H1 (cell line): ENCODE results near the gene PLAC9. TPM values are rescaled to one million over a fixed set of nuclear protein-coding genes. Genes with fewer than 3 reads are reported as not detected.

ENCODE experiments used
- EGR1 ChIP-seq: IDR thresholded peaks from 2 replicates; pipeline ENCODE4 v1.6.1; 2011; ENCODE audit warnings: low read depth, low read length, borderline replicate concordance
- JUND ChIP-seq: IDR thresholded peaks from 2 replicates; pipeline ENCODE4 v1.6.1; 2011; ENCODE audit warnings: mild to moderate bottlenecking, improper control_type of control experiment, low read length
- POU5F1 ChIP-seq: IDR thresholded peaks from 2 replicates; pipeline ENCODE4 v1.6.1; 2011; ENCODE audit warnings: low read depth, mild to moderate bottlenecking, low read length, moderate library complexity
- RXRA ChIP-seq: IDR thresholded peaks from 2 replicates; pipeline ENCODE4 v1.6.1; 2011; ENCODE audit warnings: low read depth, mild to moderate bottlenecking, low read length, moderate library complexity; ENCODE audit not compliant: insufficient read depth
- SIN3A ChIP-seq, 2 experiments: IDR thresholded peaks in 1 of 2; conservative IDR thresholded peaks in 1 of 2; 2 replicates each; pipeline ENCODE4 v1.6.1; 2011 to 2012; ENCODE audit warnings: low read length in 2 of 2, improper control_type of control experiment in 1 of 2, low read depth in 1 of 2, mild to moderate bottlenecking in 1 of 2
- polyA plus RNA-seq, 7 experiments: library from polyadenylated mRNA; depleted of rRNA in 3 of 7; stranded (reverse) in 5 of 7; unstranded in 2 of 7; fragments of >200 nt in 5 of 7; fragments of 200-250 nt in 2 of 7; gene quantifications; 1 replicate in 5 of 7; 2 replicates in 1 of 7; 4 replicates in 1 of 7; pipeline versions ENCODE4 v1.2.1 to v1.2.3, GENCODE V29; 2011 to 2013; ENCODE audit warnings: missing spikeins in 2 of 7, mixed read lengths in 2 of 7
- total RNA-seq: library from RNA; stranded (reverse); fragmentation: NEBNext Ultra II Directional; extraction: Animal tissue kit (Norgen Biotek cat#: 25700); gene quantifications from 2 replicates; pipeline ENCODE4 v1.2.1, GENCODE V29; 2021
- TF ChIP-seq, protein P1 (sequence below): fragments of 300-600 bp; sonication (generic); IDR thresholded peaks from 2 replicates; pipeline ENCODE4 v1.7.1; 2012; ENCODE audit warnings: low read length, moderate library complexity, mild to moderate bottlenecking, inconsistent platforms; ENCODE audit not compliant: insufficient replicate concordance
- TF ChIP-seq, protein P2 (sequence below): IDR thresholded peaks from 2 replicates; pipeline ENCODE4 v1.6.1; 2012; ENCODE audit warnings: low read length, inconsistent platforms

Gene PLAC9
- total and polyA plus RNA-seq, 2 of the 8 experiments (the other 6 are each of a cell fraction or from before 2014, with no cell fraction given) = 8.4 to 16.7 TPM

- TF ChIP-seq, protein P1, sequence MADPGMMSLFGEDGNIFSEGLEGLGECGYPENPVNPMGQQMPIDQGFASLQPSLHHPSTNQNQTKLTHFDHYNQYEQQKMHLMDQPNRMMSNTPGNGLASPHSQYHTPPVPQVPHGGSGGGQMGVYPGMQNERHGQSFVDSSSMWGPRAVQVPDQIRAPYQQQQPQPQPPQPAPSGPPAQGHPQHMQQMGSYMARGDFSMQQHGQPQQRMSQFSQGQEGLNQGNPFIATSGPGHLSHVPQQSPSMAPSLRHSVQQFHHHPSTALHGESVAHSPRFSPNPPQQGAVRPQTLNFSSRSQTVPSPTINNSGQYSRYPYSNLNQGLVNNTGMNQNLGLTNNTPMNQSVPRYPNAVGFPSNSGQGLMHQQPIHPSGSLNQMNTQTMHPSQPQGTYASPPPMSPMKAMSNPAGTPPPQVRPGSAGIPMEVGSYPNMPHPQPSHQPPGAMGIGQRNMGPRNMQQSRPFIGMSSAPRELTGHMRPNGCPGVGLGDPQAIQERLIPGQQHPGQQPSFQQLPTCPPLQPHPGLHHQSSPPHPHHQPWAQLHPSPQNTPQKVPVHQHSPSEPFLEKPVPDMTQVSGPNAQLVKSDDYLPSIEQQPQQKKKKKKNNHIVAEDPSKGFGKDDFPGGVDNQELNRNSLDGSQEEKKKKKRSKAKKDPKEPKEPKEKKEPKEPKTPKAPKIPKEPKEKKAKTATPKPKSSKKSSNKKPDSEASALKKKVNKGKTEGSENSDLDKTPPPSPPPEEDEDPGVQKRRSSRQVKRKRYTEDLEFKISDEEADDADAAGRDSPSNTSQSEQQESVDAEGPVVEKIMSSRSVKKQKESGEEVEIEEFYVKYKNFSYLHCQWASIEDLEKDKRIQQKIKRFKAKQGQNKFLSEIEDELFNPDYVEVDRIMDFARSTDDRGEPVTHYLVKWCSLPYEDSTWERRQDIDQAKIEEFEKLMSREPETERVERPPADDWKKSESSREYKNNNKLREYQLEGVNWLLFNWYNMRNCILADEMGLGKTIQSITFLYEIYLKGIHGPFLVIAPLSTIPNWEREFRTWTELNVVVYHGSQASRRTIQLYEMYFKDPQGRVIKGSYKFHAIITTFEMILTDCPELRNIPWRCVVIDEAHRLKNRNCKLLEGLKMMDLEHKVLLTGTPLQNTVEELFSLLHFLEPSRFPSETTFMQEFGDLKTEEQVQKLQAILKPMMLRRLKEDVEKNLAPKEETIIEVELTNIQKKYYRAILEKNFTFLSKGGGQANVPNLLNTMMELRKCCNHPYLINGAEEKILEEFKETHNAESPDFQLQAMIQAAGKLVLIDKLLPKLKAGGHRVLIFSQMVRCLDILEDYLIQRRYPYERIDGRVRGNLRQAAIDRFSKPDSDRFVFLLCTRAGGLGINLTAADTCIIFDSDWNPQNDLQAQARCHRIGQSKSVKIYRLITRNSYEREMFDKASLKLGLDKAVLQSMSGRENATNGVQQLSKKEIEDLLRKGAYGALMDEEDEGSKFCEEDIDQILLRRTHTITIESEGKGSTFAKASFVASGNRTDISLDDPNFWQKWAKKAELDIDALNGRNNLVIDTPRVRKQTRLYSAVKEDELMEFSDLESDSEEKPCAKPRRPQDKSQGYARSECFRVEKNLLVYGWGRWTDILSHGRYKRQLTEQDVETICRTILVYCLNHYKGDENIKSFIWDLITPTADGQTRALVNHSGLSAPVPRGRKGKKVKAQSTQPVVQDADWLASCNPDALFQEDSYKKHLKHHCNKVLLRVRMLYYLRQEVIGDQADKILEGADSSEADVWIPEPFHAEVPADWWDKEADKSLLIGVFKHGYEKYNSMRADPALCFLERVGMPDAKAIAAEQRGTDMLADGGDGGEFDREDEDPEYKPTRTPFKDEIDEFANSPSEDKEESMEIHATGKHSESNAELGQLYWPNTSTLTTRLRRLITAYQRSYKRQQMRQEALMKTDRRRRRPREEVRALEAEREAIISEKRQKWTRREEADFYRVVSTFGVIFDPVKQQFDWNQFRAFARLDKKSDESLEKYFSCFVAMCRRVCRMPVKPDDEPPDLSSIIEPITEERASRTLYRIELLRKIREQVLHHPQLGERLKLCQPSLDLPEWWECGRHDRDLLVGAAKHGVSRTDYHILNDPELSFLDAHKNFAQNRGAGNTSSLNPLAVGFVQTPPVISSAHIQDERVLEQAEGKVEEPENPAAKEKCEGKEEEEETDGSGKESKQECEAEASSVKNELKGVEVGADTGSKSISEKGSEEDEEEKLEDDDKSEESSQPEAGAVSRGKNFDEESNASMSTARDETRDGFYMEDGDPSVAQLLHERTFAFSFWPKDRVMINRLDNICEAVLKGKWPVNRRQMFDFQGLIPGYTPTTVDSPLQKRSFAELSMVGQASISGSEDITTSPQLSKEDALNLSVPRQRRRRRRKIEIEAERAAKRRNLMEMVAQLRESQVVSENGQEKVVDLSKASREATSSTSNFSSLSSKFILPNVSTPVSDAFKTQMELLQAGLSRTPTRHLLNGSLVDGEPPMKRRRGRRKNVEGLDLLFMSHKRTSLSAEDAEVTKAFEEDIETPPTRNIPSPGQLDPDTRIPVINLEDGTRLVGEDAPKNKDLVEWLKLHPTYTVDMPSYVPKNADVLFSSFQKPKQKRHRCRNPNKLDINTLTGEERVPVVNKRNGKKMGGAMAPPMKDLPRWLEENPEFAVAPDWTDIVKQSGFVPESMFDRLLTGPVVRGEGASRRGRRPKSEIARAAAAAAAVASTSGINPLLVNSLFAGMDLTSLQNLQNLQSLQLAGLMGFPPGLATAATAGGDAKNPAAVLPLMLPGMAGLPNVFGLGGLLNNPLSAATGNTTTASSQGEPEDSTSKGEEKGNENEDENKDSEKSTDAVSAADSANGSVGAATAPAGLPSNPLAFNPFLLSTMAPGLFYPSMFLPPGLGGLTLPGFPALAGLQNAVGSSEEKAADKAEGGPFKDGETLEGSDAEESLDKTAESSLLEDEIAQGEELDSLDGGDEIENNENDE = no peak
- TF ChIP-seq SIN3A (conservative IDR thresholded peaks at IDR 0.05 in 1 of 2, IDR thresholded peaks at IDR 0.05 in 1 of 2; ENCODE audit: low read depth in 1 of 2, low read length in 2 of 2) (no peak), RXRA (no peak), POU5F1 (no peak), EGR1 (no peak), JUND (no peak)
- TF ChIP-seq, protein P2, sequence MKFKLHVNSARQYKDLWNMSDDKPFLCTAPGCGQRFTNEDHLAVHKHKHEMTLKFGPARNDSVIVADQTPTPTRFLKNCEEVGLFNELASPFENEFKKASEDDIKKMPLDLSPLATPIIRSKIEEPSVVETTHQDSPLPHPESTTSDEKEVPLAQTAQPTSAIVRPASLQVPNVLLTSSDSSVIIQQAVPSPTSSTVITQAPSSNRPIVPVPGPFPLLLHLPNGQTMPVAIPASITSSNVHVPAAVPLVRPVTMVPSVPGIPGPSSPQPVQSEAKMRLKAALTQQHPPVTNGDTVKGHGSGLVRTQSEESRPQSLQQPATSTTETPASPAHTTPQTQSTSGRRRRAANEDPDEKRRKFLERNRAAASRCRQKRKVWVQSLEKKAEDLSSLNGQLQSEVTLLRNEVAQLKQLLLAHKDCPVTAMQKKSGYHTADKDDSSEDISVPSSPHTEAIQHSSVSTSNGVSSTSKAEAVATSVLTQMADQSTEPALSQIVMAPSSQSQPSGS = no peak
Observed at GRCh38 chr10:80160361-80161320, 28.1 kb downstream of the PLAC9 start (continued).
